ENCODE results near the gene DDX10. TPM values are rescaled to one million over a fixed set of nuclear protein-coding genes. Genes with fewer than 3 reads are reported as not detected.

Gene DDX10
- polyA plus RNA-seq, 1 donor from 2014 or later, result 15.9 TPM

GRCh38 chr11:108975641-108976071, 310.8 kb downstream of the DDX10 start:
- Histone ChIP-seq H2AFZ (ENCODE audit: low read depth, low read length) (no peak overlapping the region), H3K27ac (ENCODE audit: low read length) (no peak overlapping the region), H3K9me2 (ENCODE audit: insufficient read depth, low read length) (no peaks in the 10 kb centered on the region), H3K27me3 (ENCODE audit: insufficient read depth, low read depth, low read length) (no peaks in the 10 kb centered on the region), H3K9me3 (ENCODE audit: low read length) (no peaks in the 10 kb centered on the region), H3K4me3 (ENCODE audit: low read length) (no peak overlapping the region), H4K20me1 (ENCODE audit: insufficient read depth) (no peaks in the 10 kb centered on the region), H3K79me2 (replicated peaks; ENCODE audit: insufficient read depth, low read length) (no peaks in the 10 kb centered on the region), H3K4me2 (ENCODE audit: low read length) (no peak overlapping the region), H3F3A (ENCODE audit: insufficient read depth, low read length, poor library complexity, severe bottlenecking) (no peaks in the 10 kb centered on the region), H3K9ac (ENCODE audit: low read length) (no peak overlapping the region), H3K36me3 (ENCODE audit: insufficient read depth, low read length) (no peaks in the 10 kb centered on the region)
- TF ChIP-seq CTCF (IDR thresholded peaks at IDR 0.05; ENCODE audit: poor library complexity, severe bottlenecking), result no peak
- TF ChIP-seq EZH2 (IDR thresholded peaks at IDR 0.05; ENCODE audit: borderline replicate concordance, insufficient read depth, low read length, poor library complexity, severe bottlenecking), result no peak
- no peak for TF ChIP-seq REST (IDR thresholded peaks at IDR 0.05; ENCODE audit: borderline replicate concordance)
- TF ChIP-seq TAF1 (IDR thresholded peaks at IDR 0.05; ENCODE audit: low read depth), result no peak
- no peak for TF ChIP-seq POLR2AphosphoS5 (IDR thresholded peaks at IDR 0.05)
- TF ChIP-seq RAD21 (conservative IDR thresholded peaks at IDR 0.05), result no peak
- TF ChIP-seq SMC3 (conservative IDR thresholded peaks at IDR 0.05; ENCODE audit: poor library complexity), result no peak
- no peak for TF ChIP-seq EP300 (conservative IDR thresholded peaks at IDR 0.05; ENCODE audit: poor library complexity, severe bottlenecking)
- no peak for TF ChIP-seq MXI1 (conservative IDR thresholded peaks at IDR 0.05; ENCODE audit: poor library complexity, severe bottlenecking)

GRCh38 chr11:108983636-108984420, 319.0 kb downstream of the DDX10 start:
- Histone ChIP-seq H3K27ac (ENCODE audit: low read length) (no peak overlapping the region), H3K9ac (ENCODE audit: low read length) (no peak overlapping the region), H2AFZ (ENCODE audit: low read depth, low read length) (no peak overlapping the region), H3K36me3 (ENCODE audit: insufficient read depth, low read length) (no peaks in the 10 kb centered on the region), H3K4me3 (ENCODE audit: low read length) (no peak overlapping the region), H3K4me2 (ENCODE audit: low read length) (no peak overlapping the region), H3F3A (ENCODE audit: insufficient read depth, low read length, poor library complexity, severe bottlenecking) (no peaks in the 10 kb centered on the region), H3K9me2 (ENCODE audit: insufficient read depth, low read length) (no peaks in the 10 kb centered on the region), H3K27me3 (ENCODE audit: insufficient read depth, low read depth, low read length) (no peaks in the 10 kb centered on the region), H3K79me2 (replicated peaks; ENCODE audit: insufficient read depth, low read length) (no peaks in the 10 kb centered on the region), H3K9me3 (ENCODE audit: low read length) (no peaks in the 10 kb centered on the region), H4K20me1 (ENCODE audit: insufficient read depth) (no peaks in the 10 kb centered on the region)
- TF ChIP-seq REST (IDR thresholded peaks at IDR 0.05; ENCODE audit: borderline replicate concordance), result no peak
